Subcutaneous adipose tissue (tissue), 4 donors: ENCODE data around the gene ZNF628. TPM values are rescaled to one million over a fixed set of nuclear protein-coding genes. Genes with fewer than 3 reads are reported as not detected.

Experiments used
- CTCF ChIP-seq: fragments of 450-650 bp; IDR thresholded peaks from one replicate; pipeline ENCODE4 v1.5.1; 2016; ENCODE audit warnings: low read depth, mild to moderate bottlenecking, control low read depth, antibody characterized with exemption, moderate library complexity
- total RNA-seq, 4 donors: library from RNA; depleted of rRNA; stranded (reverse); fragments of >200 nt; gene quantifications; one replicate each; pipeline ENCODE4 v1.1.0, GENCODE V29; 2016

Gene ZNF628
- total RNA-seq, 4 donors from 2014 or later: 0.88 to 2.6 (median 2.3) TPM

- TF ChIP-seq CTCF: no peak
Observed at GRCh38 chr19:55443824-55444480, 32.5 kb upstream of the ZNF628 start.

GRCh38 chr19:55444646-55445045, 31.8 kb upstream of the ZNF628 start:
- TF ChIP-seq CTCF: no peak

- TF ChIP-seq CTCF: no peak
Observed at GRCh38 chr19:55446060-55446459, 30.4 kb upstream of the ZNF628 start.

GRCh38 chr19:55447421-55448174, 28.8 kb upstream of the ZNF628 start:
- no peak for TF ChIP-seq CTCF

- TF ChIP-seq CTCF: no peak
Observed at GRCh38 chr19:55449469-55449868, 26.9 kb upstream of the ZNF628 start.

GRCh38 chr19:55451163-55451964, 25.1 kb upstream of the ZNF628 start:
- no peak for TF ChIP-seq CTCF
